GM19452 (cell line): ENCODE results near the gene RLF.

ENCODE experiments used
- ATAC-seq: cut with Tn5 transposase; IDR thresholded peaks from one replicate; pipeline ENCODE4 v1.9.1; 2021; ENCODE audit not compliant: unreplicated experiment

The RLF gene

GRCh38 chr1:40270152-40270834 lies 109.1 kb downstream of the RLF start:
- no peak for ATAC-seq

GRCh38 chr1:40272653-40273213 lies 111.5 kb downstream of the RLF start:
- ATAC-seq: no peak

GRCh38 chr1:40273547-40274166 lies 112.5 kb downstream of the RLF start:
- ATAC-seq: no peak

GRCh38 chr1:40274331-40274730 lies 113.1 kb downstream of the RLF start:
- no peak for ATAC-seq

- ATAC-seq: no peak
Observed at GRCh38 chr1:40276122-40276521, 114.9 kb downstream of the RLF start.

GRCh38 chr1:40281853-40282252 lies 120.7 kb downstream of the RLF start:
- ATAC-seq: no peak
